ENCODE results near the gene CCDC74A. TPM values are rescaled to one million over a fixed set of nuclear protein-coding genes. Genes with fewer than 3 reads are reported as not detected.

CCDC74A gene
- total RNA-seq, 1 experiment from 2014 or later = 7.0 TPM

DNA sequence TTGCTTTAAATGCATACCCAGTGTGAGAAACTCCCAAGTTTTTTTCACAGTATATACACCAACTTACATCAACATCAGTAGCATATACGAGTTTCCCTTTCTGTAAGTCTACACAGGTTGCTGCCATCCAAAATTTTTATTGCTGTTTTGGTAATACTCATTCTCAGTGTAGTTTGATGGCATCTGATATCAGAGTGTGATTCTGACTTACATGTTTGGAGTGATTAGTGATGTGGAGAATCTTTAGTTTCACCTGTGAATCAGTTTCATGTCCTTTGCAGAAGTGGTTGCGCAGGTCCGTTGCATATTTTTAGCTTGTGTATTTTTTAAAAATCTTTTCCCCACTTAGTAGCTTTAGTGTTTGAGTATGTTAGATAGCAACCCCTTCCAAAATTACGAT lies 50.1 kb downstream of the CCDC74A start:
- no peaks in the 10 kb centered on the region for H3K9me3 ChIP-seq (ENCODE audit: low read depth, low read length, poor library complexity, severe bottlenecking)
- intact Hi-C loops (cut with micrococcal nuclease; ENCODE audit: unreplicated experiment) = no loop called here
- no peak for TF ChIP-seq CTCF (conservative IDR thresholded peaks at IDR 0.05; ENCODE audit: low read depth, low read length)
- CTCF ChIA-PET = no interaction called here
- POLR2A ChIA-PET (ENCODE audit: low non-redundant PET) = no interaction called here
- DNase-seq (ENCODE audit: low spot score) = no peak
- H3K27ac ChIP-seq (ENCODE audit: low read depth, low read length, poor library complexity, severe bottlenecking) = no peak overlapping the region
- BruUV-seq (replicated peaks) = no TSS peak
- H3K36me3 ChIP-seq (ENCODE audit: insufficient read depth, low read length, poor library complexity, severe bottlenecking) = no peaks in the 10 kb centered on the region
- H3K4me1 ChIP-seq (ENCODE audit: insufficient read depth, low read length, poor library complexity, severe bottlenecking) = no peaks in the 10 kb centered on the region
- no peak overlapping the region for H3K4me3 ChIP-seq (ENCODE audit: low read depth, low read length, poor library complexity, severe bottlenecking)
- H3K27me3 ChIP-seq (replicated peaks; ENCODE audit: insufficient read depth, low read depth, low read length, poor library complexity) = peaks cover 67% of the 10 kb centered on the region

DNA sequence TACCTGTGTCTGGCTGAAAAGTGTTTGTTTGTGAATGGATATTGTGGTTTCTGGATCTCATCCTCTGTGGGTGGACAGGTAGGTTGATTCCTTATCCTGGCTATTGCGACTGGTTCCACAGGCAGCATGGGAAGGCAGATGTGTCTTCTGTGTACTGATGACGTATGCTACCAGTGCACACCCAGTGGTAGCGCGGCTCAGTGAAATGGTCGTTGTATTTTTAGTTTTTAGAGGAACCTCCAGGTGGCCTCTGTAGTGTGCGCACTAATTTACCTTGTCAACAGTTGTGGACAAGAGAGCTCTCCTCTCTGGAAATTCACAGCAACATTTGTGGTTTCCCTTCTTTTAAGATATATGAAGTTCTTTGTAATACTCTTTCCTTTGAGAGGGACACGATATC lies 52.5 kb downstream of the CCDC74A start:
- Histone ChIP-seq H3K36me3 (ENCODE audit: insufficient read depth, low read length, poor library complexity, severe bottlenecking) (no peaks in the 10 kb centered on the region), H3K4me3 (ENCODE audit: low read depth, low read length, poor library complexity, severe bottlenecking) (no peak overlapping the region), H3K27ac (ENCODE audit: low read depth, low read length, poor library complexity, severe bottlenecking) (no peak overlapping the region), H3K9me3 (ENCODE audit: low read depth, low read length, poor library complexity, severe bottlenecking) (no peaks in the 10 kb centered on the region), H3K27me3 (replicated peaks; ENCODE audit: insufficient read depth, low read depth, low read length, poor library complexity) (peaks cover 69% of the 10 kb centered on the region), H3K4me1 (ENCODE audit: insufficient read depth, low read length, poor library complexity, severe bottlenecking) (no peaks in the 10 kb centered on the region)
- ChIA-PET CTCF (no interaction called here), POLR2A (ENCODE audit: low non-redundant PET) (no interaction called here)
- no peak for TF ChIP-seq EZH2 (IDR thresholded peaks at IDR 0.05; ENCODE audit: borderline replicate concordance, low read depth, low read length, poor library complexity, severe bottlenecking)
- TF ChIP-seq CTCF (conservative IDR thresholded peaks at IDR 0.05; ENCODE audit: low read depth, low read length) = no peak
- BruUV-seq (replicated peaks) = no TSS peak
- intact Hi-C loops (cut with micrococcal nuclease; ENCODE audit: unreplicated experiment) = no loop called here
- no peak for DNase-seq (ENCODE audit: low spot score)

Small RNA genes lying within 50 kb of the gene (microRNA-seq; reads per million reads assigned to microRNA genes)
- not detected for gene MIR4784

Other genes starting within 250 kb of the CCDC74A start
- gene RAB6D, start 163.7 kb upstream of the CCDC74A start, total RNA-seq (2021) = not detected in 2 replicates
- not detected in 2 replicates for gene TUBA3D, start 51.8 kb upstream of the CCDC74A start, total RNA-seq (2021)
- gene MZT2A, start 35.5 kb upstream of the CCDC74A start, total RNA-seq (2021) = 126 and 149 TPM in 2 replicates